ENCODE results near the gene ERP44.

ERP44 gene

DNA sequence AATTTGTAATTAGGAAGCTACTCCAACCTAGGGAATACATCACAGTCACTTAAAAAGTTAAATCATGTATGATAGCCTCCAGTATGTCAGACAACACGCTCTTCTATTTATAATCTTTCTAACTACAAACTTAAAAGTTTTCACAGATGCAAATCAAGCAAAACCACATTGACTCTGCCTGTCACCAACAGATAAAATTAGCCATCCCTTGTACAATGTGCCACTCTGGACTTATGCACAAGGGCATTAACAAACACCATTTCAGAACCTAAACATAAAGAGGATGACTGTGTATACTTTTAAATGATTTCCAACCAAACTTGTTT, 14.7 kb downstream of the ERP44 start:
- TF ChIP-seq TAF1 (IDR thresholded peaks at IDR 0.05; ENCODE audit: borderline replicate concordance, insufficient read depth, low read length) (no peak), FOXP2 (optimal IDR thresholded peaks at IDR 0.05; ENCODE audit: borderline replicate concordance, extremely low read depth, extremely low read length, insufficient read depth) (no peak), SIN3A (IDR thresholded peaks at IDR 0.05; ENCODE audit: borderline replicate concordance, insufficient read depth, low read length) (no peak), POLR2AphosphoS5 (IDR thresholded peaks at IDR 0.05; ENCODE audit: low read depth, low read length) (no peak)
- TF ChIP-seq, protein P1, sequence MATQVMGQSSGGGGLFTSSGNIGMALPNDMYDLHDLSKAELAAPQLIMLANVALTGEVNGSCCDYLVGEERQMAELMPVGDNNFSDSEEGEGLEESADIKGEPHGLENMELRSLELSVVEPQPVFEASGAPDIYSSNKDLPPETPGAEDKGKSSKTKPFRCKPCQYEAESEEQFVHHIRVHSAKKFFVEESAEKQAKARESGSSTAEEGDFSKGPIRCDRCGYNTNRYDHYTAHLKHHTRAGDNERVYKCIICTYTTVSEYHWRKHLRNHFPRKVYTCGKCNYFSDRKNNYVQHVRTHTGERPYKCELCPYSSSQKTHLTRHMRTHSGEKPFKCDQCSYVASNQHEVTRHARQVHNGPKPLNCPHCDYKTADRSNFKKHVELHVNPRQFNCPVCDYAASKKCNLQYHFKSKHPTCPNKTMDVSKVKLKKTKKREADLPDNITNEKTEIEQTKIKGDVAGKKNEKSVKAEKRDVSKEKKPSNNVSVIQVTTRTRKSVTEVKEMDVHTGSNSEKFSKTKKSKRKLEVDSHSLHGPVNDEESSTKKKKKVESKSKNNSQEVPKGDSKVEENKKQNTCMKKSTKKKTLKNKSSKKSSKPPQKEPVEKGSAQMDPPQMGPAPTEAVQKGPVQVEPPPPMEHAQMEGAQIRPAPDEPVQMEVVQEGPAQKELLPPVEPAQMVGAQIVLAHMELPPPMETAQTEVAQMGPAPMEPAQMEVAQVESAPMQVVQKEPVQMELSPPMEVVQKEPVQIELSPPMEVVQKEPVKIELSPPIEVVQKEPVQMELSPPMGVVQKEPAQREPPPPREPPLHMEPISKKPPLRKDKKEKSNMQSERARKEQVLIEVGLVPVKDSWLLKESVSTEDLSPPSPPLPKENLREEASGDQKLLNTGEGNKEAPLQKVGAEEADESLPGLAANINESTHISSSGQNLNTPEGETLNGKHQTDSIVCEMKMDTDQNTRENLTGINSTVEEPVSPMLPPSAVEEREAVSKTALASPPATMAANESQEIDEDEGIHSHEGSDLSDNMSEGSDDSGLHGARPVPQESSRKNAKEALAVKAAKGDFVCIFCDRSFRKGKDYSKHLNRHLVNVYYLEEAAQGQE (IDR thresholded peaks at IDR 0.05; ENCODE audit: insufficient read depth in 1 of 2, low read depth in 2 of 2, low read length in 2 of 2), result no peak

DNA sequence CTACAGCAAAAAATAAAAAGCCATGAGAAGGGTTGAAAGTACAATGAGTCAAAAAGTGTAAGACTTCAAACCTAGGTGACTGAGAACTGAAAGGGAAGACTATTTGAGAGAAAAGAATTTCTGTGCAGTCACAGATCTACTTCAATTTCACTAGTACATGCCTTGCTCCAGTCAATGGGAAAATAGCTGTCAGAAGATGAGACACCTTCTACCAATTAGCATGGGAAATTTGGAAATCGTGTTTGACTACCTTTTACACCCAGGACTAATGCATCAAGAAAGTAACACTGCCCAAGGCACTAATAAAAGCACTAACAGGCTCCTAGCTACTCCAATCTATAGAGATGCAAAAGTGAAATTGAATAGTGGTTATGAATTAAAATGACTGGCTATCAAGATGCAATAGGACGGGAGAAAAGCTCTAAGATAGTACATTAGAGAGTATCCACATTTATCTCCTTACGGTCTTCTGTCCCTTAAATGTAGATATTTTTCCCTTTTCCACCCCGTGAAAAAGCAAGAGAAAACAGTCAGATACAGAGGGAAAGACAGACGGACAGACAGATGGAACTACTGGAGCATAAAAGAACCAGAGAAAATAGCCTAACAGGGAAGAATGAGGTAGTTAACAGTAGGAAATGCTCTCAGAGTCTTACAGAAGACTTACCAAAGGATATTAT, 15.2 kb downstream of the ERP44 start:
- TF ChIP-seq POLR2AphosphoS5 (IDR thresholded peaks at IDR 0.05; ENCODE audit: low read depth, low read length), result no peak
- TF ChIP-seq FOXP2 (optimal IDR thresholded peaks at IDR 0.05; ENCODE audit: borderline replicate concordance, extremely low read depth, extremely low read length, insufficient read depth), result no peak
- TF ChIP-seq TAF1 (IDR thresholded peaks at IDR 0.05; ENCODE audit: borderline replicate concordance, insufficient read depth, low read length), result no peak
- TF ChIP-seq, protein P1 (IDR thresholded peaks at IDR 0.05; ENCODE audit: insufficient read depth in 1 of 2, low read depth in 2 of 2, low read length in 2 of 2), result no peak
- TF ChIP-seq SIN3A (IDR thresholded peaks at IDR 0.05; ENCODE audit: borderline replicate concordance, insufficient read depth, low read length), result no peak

DNA sequence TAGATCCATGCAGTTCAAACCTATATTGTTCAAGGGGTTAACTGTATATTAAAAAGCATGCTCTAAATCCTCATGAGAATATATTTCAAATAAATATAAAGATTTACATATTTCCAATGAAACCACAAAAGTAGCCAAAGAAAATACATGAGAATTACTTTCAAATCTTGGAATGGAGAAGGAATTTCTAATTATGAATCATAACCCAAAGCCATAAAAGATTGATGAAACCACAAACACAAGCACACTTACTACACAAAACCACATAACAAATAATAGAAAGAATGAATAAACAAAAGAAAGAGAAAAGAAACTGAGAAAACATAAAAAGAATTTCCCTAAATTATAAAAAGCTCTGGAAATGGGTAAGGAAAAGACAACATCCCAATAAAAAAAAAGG, 16.0 kb downstream of the ERP44 start:
- TF ChIP-seq, protein P1 (IDR thresholded peaks at IDR 0.05; ENCODE audit: insufficient read depth in 1 of 2, low read depth in 2 of 2, low read length in 2 of 2), result no peak
- TF ChIP-seq TAF1 (IDR thresholded peaks at IDR 0.05; ENCODE audit: borderline replicate concordance, insufficient read depth, low read length) (no peak), POLR2AphosphoS5 (IDR thresholded peaks at IDR 0.05; ENCODE audit: low read depth, low read length) (no peak), FOXP2 (optimal IDR thresholded peaks at IDR 0.05; ENCODE audit: borderline replicate concordance, extremely low read depth, extremely low read length, insufficient read depth) (no peak), SIN3A (IDR thresholded peaks at IDR 0.05; ENCODE audit: borderline replicate concordance, insufficient read depth, low read length) (no peak)

DNA sequence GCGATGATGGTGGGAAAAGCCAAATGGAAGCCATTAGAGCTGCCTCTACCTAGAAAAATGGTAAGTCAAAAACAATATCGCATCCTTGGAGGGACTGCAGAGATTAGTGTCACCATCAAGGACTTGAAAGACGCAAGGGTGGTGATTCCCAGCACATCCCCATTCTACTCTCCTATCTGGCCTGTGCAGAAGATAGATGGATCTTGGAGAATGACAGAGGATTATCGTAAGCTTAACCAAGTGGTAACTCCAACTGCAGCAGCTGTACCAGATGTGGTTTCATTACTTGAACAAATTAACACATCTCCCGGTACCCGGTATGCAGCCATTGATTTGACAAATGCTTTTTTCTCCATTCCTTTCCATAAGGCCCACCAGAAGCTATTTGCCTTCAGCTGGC, 23.8 kb downstream of the ERP44 start:
- TF ChIP-seq, protein P1 (IDR thresholded peaks at IDR 0.05; ENCODE audit: insufficient read depth in 1 of 2, low read depth in 2 of 2, low read length in 2 of 2), result no peak
- TF ChIP-seq FOXP2 (optimal IDR thresholded peaks at IDR 0.05; ENCODE audit: borderline replicate concordance, extremely low read depth, extremely low read length, insufficient read depth), result no peak
- TF ChIP-seq POLR2AphosphoS5 (IDR thresholded peaks at IDR 0.05; ENCODE audit: low read depth, low read length), result no peak
- TF ChIP-seq TAF1 (IDR thresholded peaks at IDR 0.05; ENCODE audit: borderline replicate concordance, insufficient read depth, low read length), result no peak
- no peak for TF ChIP-seq SIN3A (IDR thresholded peaks at IDR 0.05; ENCODE audit: borderline replicate concordance, insufficient read depth, low read length)
